Measurements from ENCODE around the gene PTPRN2.
"Not testable (repeated sequence)": the region's sequence is repeated elsewhere in the genome, so short reads cannot be mapped to it uniquely, and the experiment has no call there.

The PTPRN2 gene

DNA sequence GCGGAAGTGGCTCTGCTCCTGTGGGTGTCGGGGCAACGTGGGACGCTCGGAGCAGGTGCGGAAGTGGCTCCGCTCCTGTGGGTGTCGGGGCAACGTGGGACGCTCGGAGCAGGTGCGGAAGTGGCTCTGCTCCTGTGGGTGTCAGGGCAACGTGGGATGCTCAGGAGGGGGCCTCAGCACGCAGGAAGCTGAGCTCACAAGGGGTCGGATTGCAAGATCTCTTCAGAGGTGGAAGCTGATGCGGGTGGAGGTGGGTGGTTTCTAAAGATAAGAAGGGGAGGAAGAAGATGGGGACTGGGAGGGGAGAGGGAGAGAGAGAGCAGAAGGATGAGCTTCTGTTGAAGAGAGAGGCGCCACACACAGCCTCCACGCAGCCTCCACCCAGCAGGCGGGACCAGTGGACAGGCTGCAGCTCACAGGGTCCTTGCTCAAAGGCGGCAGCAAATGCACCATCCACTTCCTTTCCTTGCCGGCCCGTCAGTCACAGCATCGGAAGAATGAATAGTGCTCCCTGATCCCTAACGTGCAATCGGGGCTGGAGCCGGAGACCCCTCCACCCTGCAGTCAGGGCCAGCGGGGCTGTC, 78.7 kb downstream of the PTPRN2 start:
- no peak for DNase-seq

DNA sequence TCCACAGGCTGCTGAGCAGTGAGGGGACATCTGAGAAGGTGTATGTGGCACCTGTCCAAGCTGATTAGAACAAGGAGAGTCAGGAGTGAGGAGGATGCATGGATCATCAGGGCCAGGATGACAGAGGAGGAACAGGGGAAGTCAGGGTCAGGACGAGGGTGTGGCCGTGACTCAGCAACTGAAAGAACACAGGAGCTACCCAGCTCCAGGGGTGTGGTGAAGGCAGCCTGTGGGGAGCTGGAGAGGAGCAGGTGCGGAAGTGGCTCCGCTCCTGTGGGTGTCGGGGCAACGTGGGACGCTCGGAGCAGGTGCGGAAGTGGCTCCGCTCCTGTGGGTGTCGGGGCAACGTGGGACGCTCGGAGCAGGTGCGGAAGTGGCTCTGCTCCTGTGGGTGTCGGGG, 79.3 kb downstream of the PTPRN2 start:
- not testable (repeated sequence) for DNase-seq

- no peak for DNase-seq
Measured at GRCh38 chr7:158507917-158508316, 79.7 kb downstream of the PTPRN2 start.

GRCh38 chr7:158507175-158507574, 80.4 kb downstream of the PTPRN2 start:
- DNase-seq, result not testable (repeated sequence)

DNA sequence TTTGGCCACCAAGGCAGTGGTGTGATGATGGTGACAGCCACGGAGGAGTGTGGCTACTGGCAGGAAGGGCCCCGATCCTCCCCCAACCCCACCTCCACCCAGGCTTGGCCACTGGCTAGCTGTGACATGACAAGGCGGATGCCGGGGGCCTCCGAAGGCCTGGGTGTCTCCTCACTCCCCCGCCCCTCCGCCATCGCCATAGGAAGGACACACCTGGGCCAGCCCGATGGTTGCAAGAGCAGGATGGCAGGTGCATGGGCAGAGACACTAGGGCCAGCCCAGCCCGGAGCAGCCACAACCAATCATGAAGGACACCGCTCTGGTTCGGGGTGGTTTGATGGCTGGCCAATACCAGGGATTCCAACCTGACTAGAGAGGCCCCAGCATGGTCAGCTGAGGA, 81.0 kb downstream of the PTPRN2 start:
- no peak for DNase-seq

- DNase-seq, result no peak
Measured at GRCh38 chr7:158505683-158506082, 81.9 kb downstream of the PTPRN2 start.

- no peak for DNase-seq
Measured at GRCh38 chr7:158502068-158502750, 85.4 kb downstream of the PTPRN2 start.

DNA sequence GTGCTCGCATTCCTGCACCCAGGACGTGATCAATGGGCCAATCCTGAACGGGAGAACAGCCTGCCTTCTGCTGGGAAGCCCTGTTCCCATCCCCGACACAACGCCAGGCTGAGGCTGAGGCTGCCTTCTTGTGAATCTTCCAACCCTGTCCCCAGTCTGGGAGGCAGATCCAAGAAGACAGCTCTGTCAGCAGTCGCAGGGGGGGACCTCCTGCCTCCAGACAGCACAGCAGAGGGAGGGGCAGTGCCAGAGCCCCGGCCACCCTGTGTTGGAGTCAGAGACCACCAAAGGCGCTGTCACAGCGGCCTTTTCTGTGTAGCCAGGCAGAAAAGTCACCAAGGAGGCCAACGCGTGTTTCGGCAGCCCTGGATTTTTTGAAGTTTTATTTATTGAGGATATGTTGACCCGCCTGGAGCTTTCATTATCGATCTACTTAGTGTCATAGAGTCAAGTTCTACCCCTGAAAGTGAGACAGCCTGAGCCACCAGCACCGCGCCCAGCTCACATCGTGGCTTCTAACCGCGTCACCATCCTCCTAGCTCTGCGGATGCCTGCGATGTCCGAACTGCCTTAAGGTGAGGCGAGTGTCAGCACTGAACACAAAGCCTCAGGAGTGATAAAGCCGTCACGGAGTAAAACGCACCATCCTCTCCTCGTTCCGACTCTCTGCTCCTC, 86.1 kb downstream of the PTPRN2 start:
- DNase-seq, result no peak

DNA sequence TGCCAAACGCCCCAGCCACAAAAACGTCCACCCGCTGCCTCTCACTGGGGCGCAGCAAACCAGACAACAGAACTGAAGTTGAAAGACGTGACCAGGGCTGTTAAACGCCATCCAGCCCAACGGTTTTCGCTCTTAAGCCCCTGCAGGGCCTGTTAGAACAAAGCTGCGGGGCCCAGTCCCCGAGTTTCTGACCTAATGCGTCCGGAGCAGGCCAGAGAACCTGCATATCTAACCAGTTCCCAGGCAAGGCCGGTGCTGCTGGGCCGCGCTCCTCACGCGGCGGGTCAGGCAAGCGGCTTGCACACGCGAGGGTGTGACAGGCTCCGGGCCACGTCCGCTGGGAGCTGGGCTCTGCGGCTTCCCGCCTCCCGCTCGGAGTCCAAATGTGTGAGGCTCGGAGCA, 87.0 kb downstream of the PTPRN2 start:
- DNase-seq, result no peak

GRCh38 chr7:158499082-158499455, 88.6 kb downstream of the PTPRN2 start:
- no peak for DNase-seq

- DNase-seq, result no peak
Measured at GRCh38 chr7:158498443-158499081, 89.1 kb downstream of the PTPRN2 start.

GRCh38 chr7:158497627-158498026, 90.0 kb downstream of the PTPRN2 start:
- no peak for DNase-seq

- no peak for DNase-seq
Measured at GRCh38 chr7:158495786-158496185, 91.8 kb downstream of the PTPRN2 start.

- DNase-seq, result no peak
Measured at GRCh38 chr7:158495216-158495615, 92.4 kb downstream of the PTPRN2 start.

DNA sequence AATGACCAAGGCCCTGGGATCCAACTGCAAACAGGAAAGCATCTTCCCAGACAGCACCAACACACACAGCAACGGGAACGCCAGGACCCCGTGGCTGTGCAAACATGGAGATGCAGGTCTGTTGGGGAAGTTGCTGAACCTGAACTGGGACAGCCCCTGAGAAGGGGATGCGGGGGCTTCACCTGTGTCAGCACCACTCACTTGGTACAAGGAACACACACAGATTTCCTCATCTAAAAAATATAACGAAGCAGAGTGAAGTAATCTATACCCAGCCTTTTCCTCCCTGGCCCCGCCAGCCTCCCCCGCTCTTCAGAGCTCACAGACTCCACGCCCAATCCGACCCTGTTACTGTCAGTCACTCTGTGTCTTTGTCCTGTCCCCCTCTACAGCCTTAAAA, 93.0 kb downstream of the PTPRN2 start:
- DNase-seq, result no peak

DNA sequence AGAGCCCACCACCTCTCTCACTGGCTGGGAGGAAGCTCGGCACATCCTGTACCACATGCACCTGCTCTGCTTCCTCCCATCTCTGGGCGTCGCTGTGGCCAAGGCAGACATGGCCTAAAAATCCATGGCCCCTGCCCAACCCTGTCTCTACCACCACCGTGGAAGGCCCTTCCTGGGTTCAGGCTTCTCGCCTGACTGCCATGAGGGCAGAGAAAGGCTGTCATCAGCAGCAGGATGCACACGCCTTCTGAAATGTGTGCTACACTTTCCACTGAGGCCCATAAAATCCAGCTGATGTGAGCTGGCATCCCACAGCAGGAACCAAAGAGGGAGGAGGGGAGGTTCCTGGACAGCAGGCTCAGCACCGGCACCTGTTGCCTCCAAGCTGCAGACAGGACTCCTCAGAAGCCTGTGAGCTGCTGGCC, 93.4 kb downstream of the PTPRN2 start:
- DNase-seq, result no peak

- no peak for DNase-seq
Measured at GRCh38 chr7:158492367-158492764, 95.3 kb downstream of the PTPRN2 start.

DNA sequence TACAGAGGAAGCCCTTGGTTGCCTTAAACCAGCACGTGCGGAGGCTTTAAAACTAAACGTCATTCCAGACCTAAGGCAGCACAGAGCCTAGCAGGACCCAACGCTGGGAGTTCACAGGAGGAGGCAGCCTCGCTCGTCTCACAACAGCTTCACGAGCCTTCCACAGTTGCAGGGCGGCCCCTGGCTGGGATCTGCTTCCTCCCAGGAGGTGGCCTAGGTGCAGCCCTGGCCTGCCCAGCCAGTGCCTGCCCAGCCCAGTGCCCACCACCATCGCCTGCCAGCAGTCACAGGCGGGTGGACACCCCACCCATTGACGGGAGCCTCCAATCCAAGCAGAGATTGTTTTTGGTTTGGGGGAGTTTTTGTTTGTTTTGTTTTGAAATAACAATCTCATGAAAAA, 96.5 kb downstream of the PTPRN2 start:
- no peak for DNase-seq

- no peak for DNase-seq
Measured at GRCh38 chr7:158490171-158490782, 97.3 kb downstream of the PTPRN2 start.

DNA sequence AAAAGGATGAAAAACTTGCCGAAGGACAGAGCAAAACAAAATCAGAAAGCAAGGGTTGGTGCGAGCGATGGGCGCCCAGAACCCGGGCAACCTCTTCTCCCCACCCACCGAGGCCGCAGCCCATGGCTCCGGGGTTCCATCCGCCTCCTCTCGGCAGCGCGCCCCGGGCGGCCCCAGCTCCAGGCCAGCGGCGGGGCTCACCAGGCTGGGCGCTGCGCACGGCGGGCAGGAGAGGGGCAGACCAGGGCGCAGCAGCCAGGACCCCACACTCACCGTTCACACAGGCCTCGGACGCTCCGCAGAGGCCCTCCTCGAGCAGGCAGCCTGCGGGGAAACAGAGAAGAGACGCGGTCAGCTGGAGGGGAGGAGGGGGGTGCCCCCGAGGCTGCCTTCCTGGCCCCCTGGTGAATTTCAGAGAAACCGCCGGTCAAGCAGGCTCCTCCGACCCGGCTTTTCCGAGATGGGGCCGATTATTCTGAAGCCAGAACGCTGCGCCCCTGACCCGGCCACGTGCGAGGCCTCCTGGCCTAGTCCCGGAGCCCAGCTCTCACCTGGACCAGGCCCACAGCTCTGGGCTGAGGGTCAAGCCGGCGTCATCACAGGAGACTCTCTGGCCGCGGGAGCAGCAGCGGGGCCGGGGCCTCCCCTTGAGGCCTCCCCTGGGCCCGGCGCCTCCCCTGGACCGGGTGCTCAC, 98.0 kb downstream of the PTPRN2 start:
- no peak for DNase-seq

- DNase-seq, result no peak
Measured at GRCh38 chr7:158488181-158488971, 99.2 kb downstream of the PTPRN2 start.

DNA sequence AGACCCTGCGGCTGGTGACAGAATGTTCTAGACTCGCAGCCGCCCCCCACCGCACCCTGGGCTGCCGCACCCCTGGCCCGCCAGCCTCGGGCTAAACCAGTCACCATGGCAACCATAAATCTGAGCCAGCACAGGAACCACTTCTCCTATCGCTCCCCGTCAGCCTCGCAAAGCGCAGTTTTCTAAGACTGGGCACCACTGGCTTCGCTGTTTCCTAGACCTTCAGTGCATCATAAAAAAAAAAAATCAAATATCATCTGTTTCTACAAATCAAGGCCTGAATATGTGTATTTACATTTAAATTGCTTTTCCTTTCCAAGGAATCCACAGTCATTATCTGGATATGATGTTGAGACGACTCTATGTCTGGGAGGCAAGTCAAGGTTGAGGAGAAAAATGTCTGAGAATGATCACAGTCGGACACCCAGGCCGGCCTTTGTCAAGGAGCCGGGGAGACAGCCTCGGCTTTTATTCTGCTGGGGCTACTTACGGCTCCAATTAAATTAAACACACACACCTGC, 99.9 kb downstream of the PTPRN2 start:
- no peak for DNase-seq
